A549 treated with dexamethasone at 1 μM for 4 hours (cell line): Measurements from ENCODE around the gene SRR. TPM values are rescaled to one million over a fixed set of nuclear protein-coding genes. Genes with fewer than 3 reads are reported as not detected.

Experiments
- total RNA-seq: library from RNA; stranded (reverse); fragments of 200-300 nt; extraction: Qiagen RNA extraction; gene quantifications from 5 replicates; pipeline ENCODE4 v1.2.3, GENCODE V29; 2022

SRR gene, protein sequence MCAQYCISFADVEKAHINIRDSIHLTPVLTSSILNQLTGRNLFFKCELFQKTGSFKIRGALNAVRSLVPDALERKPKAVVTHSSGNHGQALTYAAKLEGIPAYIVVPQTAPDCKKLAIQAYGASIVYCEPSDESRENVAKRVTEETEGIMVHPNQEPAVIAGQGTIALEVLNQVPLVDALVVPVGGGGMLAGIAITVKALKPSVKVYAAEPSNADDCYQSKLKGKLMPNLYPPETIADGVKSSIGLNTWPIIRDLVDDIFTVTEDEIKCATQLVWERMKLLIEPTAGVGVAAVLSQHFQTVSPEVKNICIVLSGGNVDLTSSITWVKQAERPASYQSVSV
- 7.0 to 9.5 TPM (median 7.8 TPM) in 5 replicates for total RNA-seq

DNA sequence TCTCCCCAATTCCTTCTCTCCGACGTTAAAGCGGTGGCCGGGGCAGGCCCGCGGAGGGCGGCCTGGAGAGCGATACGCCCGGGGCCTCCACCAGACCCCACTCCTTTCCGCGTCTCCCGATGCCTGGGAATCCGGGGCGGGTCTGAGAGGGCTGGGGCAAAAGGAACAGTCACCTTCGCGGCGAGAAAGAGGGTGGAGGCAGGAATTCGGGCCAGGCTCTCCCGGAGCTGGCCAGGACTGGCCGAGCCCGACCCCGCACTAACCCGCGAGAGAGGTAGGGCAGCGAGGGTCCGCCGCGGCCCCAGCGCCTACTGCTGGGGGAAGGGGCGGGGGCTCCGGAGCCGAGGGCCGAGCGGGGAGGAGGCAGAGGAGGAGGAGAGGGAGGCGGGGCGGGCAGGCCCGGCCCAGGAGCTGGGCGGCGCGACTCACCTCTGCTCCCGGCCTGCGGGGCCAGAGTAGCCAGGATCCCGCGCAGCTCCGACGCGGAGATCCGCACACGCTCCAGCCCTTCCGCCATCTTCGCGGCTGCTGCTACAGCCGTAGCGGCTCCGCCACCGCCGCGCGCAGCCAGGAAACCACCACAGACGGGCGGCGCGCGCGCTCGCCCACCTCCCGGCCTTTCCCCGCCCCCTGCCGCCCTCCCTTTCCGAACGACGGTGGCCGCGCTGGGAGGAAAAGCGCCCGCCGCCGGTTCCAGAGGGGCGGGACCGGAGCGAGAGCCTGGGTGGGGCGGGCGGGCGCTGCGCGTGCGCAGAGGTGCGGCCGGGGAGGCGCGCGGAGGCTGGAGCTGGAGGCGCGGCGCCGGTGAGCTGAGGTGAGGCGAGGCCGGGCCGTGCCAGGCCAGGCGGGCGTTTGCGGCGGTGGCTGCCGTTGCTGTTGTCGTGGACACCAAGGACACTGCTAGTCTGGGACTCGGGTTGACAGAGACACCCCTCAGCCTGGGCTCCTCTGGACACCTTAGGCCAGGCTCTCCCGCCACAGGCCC, at the start of gene SRR, which contains the start of gene SMG6:
SRR (plus strand) TSS at position 747 of the 985 bp plus-strand sequence. CDS start 11,611 bp downstream, outside the sequence.
SMG6 (minus strand) TSS at position 582 of the 985 bp plus-strand sequence; CDS start at position 517, 65 bp downstream.

DNA sequence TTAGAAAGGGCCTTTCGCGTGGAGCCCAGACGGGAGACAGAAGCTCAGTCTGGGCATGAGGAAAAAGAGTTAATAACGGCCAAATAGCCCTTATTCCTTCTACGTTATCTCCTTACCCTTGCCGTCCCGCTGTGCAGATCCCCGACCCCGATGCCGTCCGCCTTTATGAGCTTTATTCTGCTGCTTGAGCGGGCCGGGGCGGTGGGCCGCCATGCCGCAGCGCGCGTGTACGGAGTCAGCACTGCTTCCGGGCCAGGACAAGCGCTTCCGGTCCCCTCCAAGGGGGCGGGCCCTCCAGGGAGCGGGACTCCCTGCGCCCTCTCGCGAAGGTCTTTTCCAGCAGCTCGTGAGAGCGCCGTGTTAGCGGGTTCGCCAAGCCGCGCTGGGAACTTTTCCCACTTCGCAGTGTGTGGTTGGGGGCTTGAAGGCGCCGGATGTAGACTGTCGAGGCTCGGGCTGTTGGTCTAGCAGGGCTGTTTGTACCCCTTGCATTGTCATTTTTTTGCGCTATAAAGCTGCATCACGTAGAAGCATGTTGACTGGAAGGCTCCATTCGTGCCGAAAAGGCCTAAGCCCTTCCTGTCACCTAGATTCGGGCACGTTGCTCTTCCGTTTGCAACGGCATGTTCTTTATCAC, 32.6 kb downstream of the SRR start, which contains the start of gene TSR1:
TSR1 (minus strand) TSS at position 243 of the 637 bp plus-strand sequence; CDS start at position 213, 30 bp downstream.

DNA sequence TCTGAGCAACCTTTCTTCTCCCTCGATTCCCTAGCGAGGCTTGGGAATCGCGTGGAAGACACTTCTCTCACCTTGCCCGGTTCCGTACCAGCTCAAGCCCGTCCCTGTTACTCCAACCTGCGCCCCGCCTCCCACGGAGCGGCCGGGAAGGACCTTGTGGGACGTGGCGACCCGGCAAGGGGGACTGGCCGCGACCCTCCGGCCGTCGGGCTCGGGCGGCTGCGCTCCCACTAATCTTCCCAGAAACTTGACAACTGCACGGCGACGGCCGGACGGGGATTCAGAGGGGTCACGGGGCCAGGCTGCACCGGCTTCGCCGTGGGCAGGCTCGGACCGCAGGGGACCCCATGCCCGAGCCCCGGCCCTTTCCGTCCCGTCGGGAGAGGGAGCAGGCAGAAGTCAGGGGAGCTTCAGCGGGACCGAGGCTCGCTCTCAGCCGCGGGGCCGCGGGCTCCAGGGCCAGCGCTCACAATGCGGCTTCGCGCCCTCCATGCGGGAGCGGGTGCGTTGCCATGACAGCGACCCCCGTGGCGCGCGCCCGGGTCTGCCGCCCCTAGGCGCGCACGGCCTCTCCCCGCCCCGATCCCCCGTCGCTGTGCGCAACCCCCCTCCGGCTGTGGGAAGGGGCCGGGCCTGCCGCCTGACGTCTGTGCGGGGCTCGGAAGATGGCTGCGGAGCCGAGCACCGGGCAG, 33.2 kb downstream of the SRR start, which contains the start of gene SGSM2:
SGSM2 (plus strand) TSS at position 650 of the 692 bp plus-strand sequence. CDS start 188 bp downstream, outside the sequence.

Other genes starting within 250 kb of the SRR start
- gene HIC1, start 248.8 kb upstream of the SRR start, total RNA-seq, result 0.56 to 1.8 TPM (median 1.5 TPM) in 5 replicates
- gene SMG6, start 165 bp upstream of the SRR start, total RNA-seq, result 19.6 to 25.6 TPM (median 24.4 TPM) in 5 replicates
- gene TSR1, start 32.5 kb downstream of the SRR start, total RNA-seq, result 57.5 to 66.2 TPM (median 60.9 TPM) in 5 replicates
- gene SGSM2, start 33.6 kb downstream of the SRR start, total RNA-seq, result 23.5 to 41.4 TPM (median 35.9 TPM) in 5 replicates
- 10.8 to 21.8 TPM (median 17.3 TPM) in 5 replicates for gene MNT, start 97.1 kb downstream of the SRR start, total RNA-seq
- gene METTL16, start 207.9 kb downstream of the SRR start, total RNA-seq, result 28.1 to 38.1 TPM (median 36.5 TPM) in 5 replicates